GM12801 (cell line): Measurements from ENCODE around the gene GPATCH8.

ENCODE experiments used
- CTCF ChIP-seq: IDR thresholded peaks from one replicate; pipeline ENCODE4 v1.5.1; 2011; ENCODE audit warnings: control low read depth; ENCODE audit not compliant: insufficient read length; ENCODE audit errors: extremely low read depth

Gene GPATCH8

GRCh38 chr17:44518032-44518431 is 14.8 kb upstream of the GPATCH8 start:
- no peak for TF ChIP-seq CTCF

DNA sequence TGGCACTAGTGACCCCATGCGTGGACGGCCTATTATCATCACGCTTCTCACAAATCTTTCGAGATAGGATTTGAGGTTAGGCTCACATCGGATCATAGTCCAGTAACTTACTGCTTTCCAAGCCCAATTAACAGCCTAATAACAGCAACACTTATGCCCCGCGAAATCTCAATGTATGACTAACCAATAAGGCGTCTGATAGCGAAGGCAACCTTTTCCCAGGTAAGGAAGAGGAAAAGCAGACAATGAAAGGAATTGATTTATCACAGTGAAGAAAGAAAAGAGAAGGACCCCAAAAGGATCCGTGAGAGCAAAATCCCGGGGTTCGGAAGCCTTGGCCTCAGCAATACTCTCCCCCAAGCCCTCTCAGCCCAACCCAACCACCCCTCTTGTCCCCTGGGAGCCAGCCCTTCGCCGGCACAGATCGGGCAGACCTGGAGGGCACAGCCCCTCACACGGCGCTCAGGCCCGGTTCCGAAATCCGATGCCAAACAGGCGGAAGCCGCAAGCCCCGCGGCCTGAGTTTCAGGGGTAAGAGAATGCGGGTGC is 534 bp downstream of the GPATCH8 start:
- TF ChIP-seq CTCF = no peak

GRCh38 chr17:44501866-44502375 is 1.3 kb downstream of the GPATCH8 start:
- no peak for TF ChIP-seq CTCF

- no peak for TF ChIP-seq CTCF
Observed at GRCh38 chr17:44499722-44500121, 3.5 kb downstream of the GPATCH8 start.

DNA sequence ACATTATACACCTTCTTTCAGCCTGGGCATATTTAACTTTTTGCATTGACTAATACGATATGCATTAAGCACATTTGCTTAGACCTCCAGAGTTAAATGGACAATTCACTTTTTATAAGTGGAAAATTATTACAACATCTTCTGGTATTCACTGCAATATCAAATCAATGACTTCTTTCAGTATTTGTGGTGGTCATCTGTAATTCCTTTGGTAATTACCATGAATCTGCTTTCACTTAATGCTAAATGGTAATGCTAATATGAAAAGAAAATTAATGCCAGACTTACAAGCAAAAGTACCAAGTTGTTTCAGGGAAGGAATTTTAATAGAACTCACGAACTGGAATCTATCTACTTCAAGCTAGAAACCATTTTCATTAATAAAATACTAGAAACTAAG is 6.4 kb downstream of the GPATCH8 start:
- TF ChIP-seq CTCF = no peak

- TF ChIP-seq CTCF = no peak
Observed at GRCh38 chr17:44493339-44493738, 9.9 kb downstream of the GPATCH8 start.

- TF ChIP-seq CTCF = no peak
Observed at GRCh38 chr17:44492706-44493272, 10.4 kb downstream of the GPATCH8 start.
